Measurements from ENCODE around the gene SETBP1.

DNA sequence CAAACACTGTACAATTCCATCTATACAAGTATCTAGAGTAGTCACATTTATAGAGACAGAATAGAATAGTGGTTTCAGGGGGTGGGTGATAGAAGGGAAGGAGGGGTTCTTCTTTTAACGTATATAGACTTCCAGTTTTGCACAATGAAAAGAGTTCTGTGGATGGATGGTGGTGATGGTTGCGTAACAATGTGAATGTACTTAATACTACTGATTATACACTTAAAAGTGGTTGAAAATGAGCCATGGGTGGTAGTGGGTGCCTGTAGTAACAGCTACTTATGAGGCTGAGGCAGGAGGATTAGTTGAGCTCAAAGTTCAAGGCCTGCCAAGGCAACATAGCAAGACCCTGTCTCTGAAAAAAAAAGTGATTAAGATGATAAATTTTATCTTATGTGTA lies 85.8 kb downstream of the SETBP1 start:
- no peak for TF ChIP-seq SRF (IDR thresholded peaks at IDR 0.05; ENCODE audit: low read depth)
- no peak for TF ChIP-seq SP1 (IDR thresholded peaks at IDR 0.05; ENCODE audit: low read depth)
- TF ChIP-seq CBX3 (IDR thresholded peaks at IDR 0.05; ENCODE audit: low read depth), result no peak
- TF ChIP-seq, protein P1, sequence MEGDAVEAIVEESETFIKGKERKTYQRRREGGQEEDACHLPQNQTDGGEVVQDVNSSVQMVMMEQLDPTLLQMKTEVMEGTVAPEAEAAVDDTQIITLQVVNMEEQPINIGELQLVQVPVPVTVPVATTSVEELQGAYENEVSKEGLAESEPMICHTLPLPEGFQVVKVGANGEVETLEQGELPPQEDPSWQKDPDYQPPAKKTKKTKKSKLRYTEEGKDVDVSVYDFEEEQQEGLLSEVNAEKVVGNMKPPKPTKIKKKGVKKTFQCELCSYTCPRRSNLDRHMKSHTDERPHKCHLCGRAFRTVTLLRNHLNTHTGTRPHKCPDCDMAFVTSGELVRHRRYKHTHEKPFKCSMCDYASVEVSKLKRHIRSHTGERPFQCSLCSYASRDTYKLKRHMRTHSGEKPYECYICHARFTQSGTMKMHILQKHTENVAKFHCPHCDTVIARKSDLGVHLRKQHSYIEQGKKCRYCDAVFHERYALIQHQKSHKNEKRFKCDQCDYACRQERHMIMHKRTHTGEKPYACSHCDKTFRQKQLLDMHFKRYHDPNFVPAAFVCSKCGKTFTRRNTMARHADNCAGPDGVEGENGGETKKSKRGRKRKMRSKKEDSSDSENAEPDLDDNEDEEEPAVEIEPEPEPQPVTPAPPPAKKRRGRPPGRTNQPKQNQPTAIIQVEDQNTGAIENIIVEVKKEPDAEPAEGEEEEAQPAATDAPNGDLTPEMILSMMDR (IDR thresholded peaks at IDR 0.05 in 2 of 3, conservative IDR thresholded peaks at IDR 0.05 in 1 of 3; ENCODE audit: borderline replicate concordance in 1 of 3, insufficient read depth in 1 of 3, low read depth in 2 of 3, low read length in 2 of 3), result no peak
- TF ChIP-seq, protein P2, sequence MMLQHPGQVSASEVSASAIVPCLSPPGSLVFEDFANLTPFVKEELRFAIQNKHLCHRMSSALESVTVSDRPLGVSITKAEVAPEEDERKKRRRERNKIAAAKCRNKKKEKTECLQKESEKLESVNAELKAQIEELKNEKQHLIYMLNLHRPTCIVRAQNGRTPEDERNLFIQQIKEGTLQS (IDR thresholded peaks at IDR 0.05), result no peak
- TF ChIP-seq SIN3A (IDR thresholded peaks at IDR 0.05; ENCODE audit: low read depth), result no peak
- no peak for TF ChIP-seq ZFX (IDR thresholded peaks at IDR 0.05)
- no peak for TF ChIP-seq EZH2 (IDR thresholded peaks at IDR 0.05)
- TF ChIP-seq, protein P3, sequence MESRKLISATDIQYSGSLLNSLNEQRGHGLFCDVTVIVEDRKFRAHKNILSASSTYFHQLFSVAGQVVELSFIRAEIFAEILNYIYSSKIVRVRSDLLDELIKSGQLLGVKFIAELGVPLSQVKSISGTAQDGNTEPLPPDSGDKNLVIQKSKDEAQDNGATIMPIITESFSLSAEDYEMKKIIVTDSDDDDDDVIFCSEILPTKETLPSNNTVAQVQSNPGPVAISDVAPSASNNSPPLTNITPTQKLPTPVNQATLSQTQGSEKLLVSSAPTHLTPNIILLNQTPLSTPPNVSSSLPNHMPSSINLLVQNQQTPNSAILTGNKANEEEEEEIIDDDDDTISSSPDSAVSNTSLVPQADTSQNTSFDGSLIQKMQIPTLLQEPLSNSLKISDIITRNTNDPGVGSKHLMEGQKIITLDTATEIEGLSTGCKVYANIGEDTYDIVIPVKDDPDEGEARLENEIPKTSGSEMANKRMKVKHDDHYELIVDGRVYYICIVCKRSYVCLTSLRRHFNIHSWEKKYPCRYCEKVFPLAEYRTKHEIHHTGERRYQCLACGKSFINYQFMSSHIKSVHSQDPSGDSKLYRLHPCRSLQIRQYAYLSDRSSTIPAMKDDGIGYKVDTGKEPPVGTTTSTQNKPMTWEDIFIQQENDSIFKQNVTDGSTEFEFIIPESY (IDR thresholded peaks at IDR 0.05; ENCODE audit: extremely low read depth, insufficient replicate concordance, low read length), result no peak
- no peak for TF ChIP-seq YY1 (IDR thresholded peaks at IDR 0.05; ENCODE audit: extremely low read depth, insufficient replicate concordance, low read depth, low read length)
- no peak for TF ChIP-seq POLR2A (IDR thresholded peaks at IDR 0.05; ENCODE audit: borderline replicate concordance, extremely low read depth, insufficient read depth, insufficient read length)
- TF ChIP-seq, protein P4, sequence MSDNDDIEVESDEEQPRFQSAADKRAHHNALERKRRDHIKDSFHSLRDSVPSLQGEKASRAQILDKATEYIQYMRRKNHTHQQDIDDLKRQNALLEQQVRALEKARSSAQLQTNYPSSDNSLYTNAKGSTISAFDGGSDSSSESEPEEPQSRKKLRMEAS (IDR thresholded peaks at IDR 0.05), result no peak
- no peak for TF ChIP-seq EZH2phosphoT487 (IDR thresholded peaks at IDR 0.05; ENCODE audit: borderline replicate concordance)
